ENCODE data around the gene NFATC4. TPM values are rescaled to one million over a fixed set of nuclear protein-coding genes. Genes with fewer than 3 reads are reported as not detected.

Gene NFATC4
- total RNA-seq, 2 donors from 2014 or later: 12.5 to 13.4 TPM

- Histone ChIP-seq H3K27me3 (peaks cover 0 to 4% of the 10 kb centered on the region in 2 donors), H3K4me3 (peak overlapping the region; percentile 59 to 60), H3K4me1 (peaks cover 0 to 48% of the 10 kb centered on the region in 2 donors), H3K36me3 (no peaks in the 10 kb centered on the region), H3K27ac (peak overlapping the region; percentile 83 to 93), H3K9me3 (no peaks in the 10 kb centered on the region)
- no peak for DNase-seq (ENCODE audit: low spot score)
- TF ChIP-seq CTCF (IDR thresholded peaks at IDR 0.05): no peak
Measured at GRCh38 chr14:24366413-24366720, 1.6 kb upstream of the NFATC4 start.

GRCh38 chr14:24366721-24367513 lies 1.1 kb upstream of the NFATC4 start:
- Histone ChIP-seq H3K27me3 (peaks cover 0 to 4% of the 10 kb centered on the region in 2 donors), H3K9me3 (no peaks in the 10 kb centered on the region), H3K27ac (peak overlapping the region; percentile 83 to 93), H3K36me3 (no peaks in the 10 kb centered on the region), H3K4me3 (peak overlapping the region; percentile 59 to 60), H3K4me1 (peaks cover 0 to 48% of the 10 kb centered on the region in 2 donors)
- peak; percentile 94 for DNase-seq (ENCODE audit: low spot score)
- no peak for TF ChIP-seq CTCF (IDR thresholded peaks at IDR 0.05)

GRCh38 chr14:24368212-24368561 lies 203 bp downstream of the NFATC4 start:
- DNase-seq (ENCODE audit: low spot score): no peak
- H3K4me1 ChIP-seq: peaks cover 0 to 48% of the 10 kb centered on the region in 2 donors

GRCh38 chr14:24368562-24369252 lies 723 bp downstream of the NFATC4 start:
- peaks cover 0 to 4% of the 10 kb centered on the region in 2 donors for H3K27me3 ChIP-seq
- H3K9me3 ChIP-seq: no peaks in the 10 kb centered on the region
- peak overlapping the region; percentile 83 to 93 for H3K27ac ChIP-seq
- peaks cover 2% of the 10 kb centered on the region for H3K36me3 ChIP-seq
- H3K4me3 ChIP-seq: peak overlapping the region; percentile 59 to 60
- no peak for DNase-seq (ENCODE audit: low spot score)
- H3K4me1 ChIP-seq: peaks cover 0 to 48% of the 10 kb centered on the region in 2 donors
- peak in 1 of 2 donors; percentile 22 for TF ChIP-seq CTCF (IDR thresholded peaks at IDR 0.05)

More at GRCh38 chr14:24368212-24368561, 203 bp downstream of the NFATC4 start:
- peaks cover 0 to 4% of the 10 kb centered on the region in 2 donors for H3K27me3 ChIP-seq
- no peak for TF ChIP-seq CTCF (IDR thresholded peaks at IDR 0.05)
- H3K4me3 ChIP-seq: peak overlapping the region; percentile 59 to 60
- no peaks in the 10 kb centered on the region for H3K36me3 ChIP-seq
- peak overlapping the region; percentile 83 to 93 for H3K27ac ChIP-seq
- H3K9me3 ChIP-seq: no peaks in the 10 kb centered on the region

GRCh38 chr14:24369463-24369862 lies 1.5 kb downstream of the NFATC4 start:
- H3K9me3 ChIP-seq: no peaks in the 10 kb centered on the region
- H3K36me3 ChIP-seq: peaks cover 6% of the 10 kb centered on the region
- peak overlapping the region; percentile 83 to 93 for H3K27ac ChIP-seq
- peaks cover 0 to 4% of the 10 kb centered on the region in 2 donors for H3K27me3 ChIP-seq
- TF ChIP-seq CTCF (IDR thresholded peaks at IDR 0.05): no peak
- peak overlapping the region; percentile 59 to 60 for H3K4me3 ChIP-seq
- peaks cover 0 to 48% of the 10 kb centered on the region in 2 donors for H3K4me1 ChIP-seq
- no peak for DNase-seq (ENCODE audit: low spot score)

All from right atrium auricular region (tissue), 2 donors.